B cell (primary cell): ENCODE measurements around the gene RPS25.

ENCODE experiments used
- EZH2 ChIP-seq: IDR thresholded peaks from 2 replicates; pipeline ENCODE4 v1.6.1; 2012; ENCODE audit warnings: borderline replicate concordance, low read depth, mild to moderate bottlenecking, moderate library complexity, low read length; ENCODE audit not compliant: insufficient read depth, poor library complexity, severe bottlenecking
- TF ChIP-seq, protein P1 (sequence below): fragments of 200-600 bp; IDR thresholded peaks from one replicate; pipeline ENCODE4 v1.8.0; 2022; ENCODE audit warnings: antibody characterized with exemption, mild to moderate bottlenecking

DNA sequence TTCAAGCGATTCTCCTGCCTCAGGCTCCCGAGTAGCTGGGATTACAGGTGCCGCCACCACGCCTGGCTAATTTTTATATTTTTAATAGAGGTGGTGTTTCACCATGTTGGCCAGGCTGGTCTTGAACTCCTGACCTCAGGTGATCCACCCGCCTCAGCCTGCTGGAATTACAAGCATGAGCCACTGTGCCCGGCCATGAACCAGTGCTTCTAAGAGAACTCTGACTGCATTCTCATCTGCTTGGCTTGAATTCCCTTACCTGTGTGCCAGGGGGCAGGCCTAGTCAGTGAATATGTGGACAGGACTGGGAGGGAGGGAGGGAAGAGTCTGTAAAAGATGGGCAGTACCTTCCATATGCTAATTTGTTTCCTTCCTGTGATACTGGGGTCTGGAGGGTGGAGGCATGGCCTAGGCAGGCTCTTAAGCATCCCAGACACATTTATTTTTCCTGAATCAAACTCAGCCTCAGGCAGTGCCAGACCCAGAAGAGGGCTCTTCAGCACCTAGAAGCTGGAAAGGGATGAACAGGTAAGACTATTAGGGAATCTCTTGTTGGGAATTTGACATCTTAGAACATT, 6.6 kb downstream of the RPS25 start:
- no peak for TF ChIP-seq EZH2
- TF ChIP-seq, protein P1, sequence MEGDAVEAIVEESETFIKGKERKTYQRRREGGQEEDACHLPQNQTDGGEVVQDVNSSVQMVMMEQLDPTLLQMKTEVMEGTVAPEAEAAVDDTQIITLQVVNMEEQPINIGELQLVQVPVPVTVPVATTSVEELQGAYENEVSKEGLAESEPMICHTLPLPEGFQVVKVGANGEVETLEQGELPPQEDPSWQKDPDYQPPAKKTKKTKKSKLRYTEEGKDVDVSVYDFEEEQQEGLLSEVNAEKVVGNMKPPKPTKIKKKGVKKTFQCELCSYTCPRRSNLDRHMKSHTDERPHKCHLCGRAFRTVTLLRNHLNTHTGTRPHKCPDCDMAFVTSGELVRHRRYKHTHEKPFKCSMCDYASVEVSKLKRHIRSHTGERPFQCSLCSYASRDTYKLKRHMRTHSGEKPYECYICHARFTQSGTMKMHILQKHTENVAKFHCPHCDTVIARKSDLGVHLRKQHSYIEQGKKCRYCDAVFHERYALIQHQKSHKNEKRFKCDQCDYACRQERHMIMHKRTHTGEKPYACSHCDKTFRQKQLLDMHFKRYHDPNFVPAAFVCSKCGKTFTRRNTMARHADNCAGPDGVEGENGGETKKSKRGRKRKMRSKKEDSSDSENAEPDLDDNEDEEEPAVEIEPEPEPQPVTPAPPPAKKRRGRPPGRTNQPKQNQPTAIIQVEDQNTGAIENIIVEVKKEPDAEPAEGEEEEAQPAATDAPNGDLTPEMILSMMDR, result no peak
